Retina (tissue), 1 donor: Measurements from ENCODE around the gene SSMEM1.

Source experiments
- DNase-seq: peaks from one replicate; pipeline ENCODE4 v3.0.0-alpha.2; 2016

SSMEM1 gene

GRCh38 chr7:130256704-130257103, 49.0 kb downstream of the SSMEM1 start:
- DNase-seq, result no peak

GRCh38 chr7:130258494-130259078, 50.9 kb downstream of the SSMEM1 start:
- no peak for DNase-seq

GRCh38 chr7:130262448-130262847, 54.8 kb downstream of the SSMEM1 start:
- DNase-seq, result no peak

GRCh38 chr7:130263130-130263529, 55.5 kb downstream of the SSMEM1 start:
- no peak for DNase-seq
